IPS-18c (cell line): ENCODE measurements around the gene RFC3.
A peak's percentile ranks its signal among the peaks of the same experiment; 100 is the strongest.
"Not testable (repeated sequence)": the region's sequence is repeated elsewhere in the genome, so short reads cannot be mapped to it uniquely, and the experiment has no call there.

Source experiments
- H3K4me3 ChIP-seq: 2 replicates; pipeline ENCODE4 v1.7.0; 2013; ENCODE audit warnings: low read depth, mild to moderate bottlenecking, low read length, moderate library complexity; ENCODE audit not compliant: insufficient read depth
- H3K9me3 ChIP-seq: one replicate; pipeline ENCODE4 v1.6.1; 2013; ENCODE audit warnings: mild to moderate bottlenecking, low read length, moderate library complexity; ENCODE audit not compliant: control insufficient read depth, insufficient read depth

The RFC3 gene

DNA sequence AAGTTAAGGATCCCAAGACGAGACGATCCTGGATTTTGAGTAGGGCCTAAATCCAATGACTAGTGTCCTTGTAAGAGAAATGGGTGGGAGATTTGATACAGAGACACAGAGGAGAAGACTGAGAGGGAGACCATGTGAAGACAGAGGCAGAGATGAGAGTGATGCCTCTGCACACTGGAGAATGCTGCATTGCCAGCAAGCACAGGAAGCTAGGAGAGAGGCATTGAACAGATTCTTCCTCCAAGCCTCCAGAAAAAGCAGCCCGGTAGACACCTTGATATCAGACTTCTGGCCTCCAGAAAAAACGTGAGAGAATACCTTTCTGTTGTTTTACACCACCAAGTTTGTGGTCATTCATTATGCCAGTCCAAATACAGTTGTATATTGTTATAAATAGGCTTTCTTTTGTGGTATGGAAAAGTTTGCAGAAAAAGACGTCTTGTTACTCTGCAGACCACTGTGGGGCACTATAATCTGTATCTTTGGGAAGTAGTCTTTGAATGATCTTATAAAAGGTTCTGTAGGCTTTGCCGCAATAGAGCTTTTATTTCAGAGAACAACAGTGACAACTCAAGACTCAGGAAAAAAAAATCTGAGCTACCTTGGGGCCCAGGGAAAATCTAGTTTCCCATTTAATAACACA lies 17.9 kb upstream of the RFC3 start:
- no peaks in the 10 kb centered on the region for H3K9me3 ChIP-seq
- H3K4me3 ChIP-seq = no peak overlapping the region

DNA sequence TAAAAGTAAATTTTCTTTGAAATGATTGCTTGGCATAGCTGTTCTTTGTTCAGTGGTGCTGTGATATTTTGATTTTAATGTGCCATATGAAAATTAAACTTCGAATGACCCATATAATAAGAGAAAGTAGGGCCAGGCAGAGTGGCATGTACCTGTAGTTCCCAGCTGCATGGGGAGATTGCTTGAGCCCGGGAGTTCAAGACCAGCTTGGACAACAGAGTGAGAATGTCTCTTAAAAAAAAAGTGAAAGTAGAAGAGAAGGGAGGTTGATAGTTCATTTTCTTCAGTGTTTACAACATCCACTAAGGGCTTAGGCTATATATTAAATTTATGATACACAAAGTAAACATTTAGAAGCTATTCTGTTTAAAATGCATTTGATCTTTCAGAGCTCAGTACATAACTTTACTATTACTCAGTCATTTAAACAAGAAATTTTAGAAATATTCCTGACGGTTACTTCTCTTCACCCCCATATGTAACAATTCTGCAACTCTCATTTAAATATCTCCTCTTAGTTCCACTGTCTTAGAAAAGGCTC lies 17.2 kb upstream of the RFC3 start:
- Histone ChIP-seq H3K4me3 (no peak overlapping the region), H3K9me3 (no peaks in the 10 kb centered on the region)

DNA sequence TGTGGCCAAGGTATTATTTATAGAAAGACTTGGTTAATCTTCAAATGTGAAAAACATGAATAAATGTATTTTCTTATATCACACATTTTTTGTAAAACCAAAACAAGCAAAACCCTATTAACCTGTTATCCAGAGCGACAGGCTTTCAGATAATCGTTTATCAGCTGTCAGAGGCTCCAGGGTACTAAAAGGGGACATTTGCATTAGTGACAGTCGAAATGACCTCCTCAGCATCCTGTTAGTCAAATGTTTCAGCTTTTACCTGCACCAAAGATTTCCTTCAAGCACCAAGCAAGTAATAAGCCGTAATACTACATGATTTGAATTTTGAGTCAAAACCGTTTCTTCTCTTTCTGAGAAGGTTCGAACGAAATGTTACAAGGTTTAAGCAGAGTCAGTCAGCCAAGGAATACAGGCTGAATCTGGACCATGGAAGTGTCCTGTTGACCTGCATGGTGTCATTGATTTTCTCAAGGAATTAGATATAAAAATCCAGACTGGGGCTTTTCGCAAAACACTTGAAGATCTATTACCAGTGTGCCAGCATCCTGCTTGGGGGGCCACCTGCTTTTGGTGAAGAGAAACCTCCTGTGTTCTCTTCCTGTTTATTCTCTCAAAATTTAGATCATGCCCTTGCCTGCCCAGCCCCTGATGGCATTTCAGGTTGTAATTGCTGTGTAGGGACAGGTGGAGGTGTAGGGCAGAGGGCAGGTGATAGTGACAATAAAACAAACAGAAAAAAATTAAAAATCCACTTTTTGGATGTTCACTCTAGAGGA lies 11.3 kb upstream of the RFC3 start:
- H3K9me3 ChIP-seq = no peaks in the 10 kb centered on the region
- H3K4me3 ChIP-seq = no peak overlapping the region

DNA sequence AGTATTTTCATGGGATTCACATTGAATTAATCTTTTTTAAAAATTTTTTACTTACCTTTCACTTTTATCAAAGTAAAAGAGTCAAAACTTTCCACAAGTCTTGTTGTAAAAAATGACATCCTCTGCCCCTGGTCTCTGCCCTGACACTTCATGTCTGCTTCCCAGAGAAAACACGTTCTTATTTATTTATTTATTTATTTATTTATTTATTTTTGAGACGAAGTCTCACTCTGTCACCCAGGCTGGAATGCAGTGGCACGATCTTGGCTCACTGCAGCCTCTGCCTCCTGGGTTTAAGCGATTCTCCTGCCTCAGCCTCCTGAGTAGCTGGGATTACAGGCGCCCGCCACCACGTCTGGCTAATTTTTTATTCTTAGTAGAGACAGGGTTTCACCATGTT lies 5.1 kb upstream of the RFC3 start:
- not testable (repeated sequence) for H3K9me3 ChIP-seq, H3K4me3 ChIP-seq

DNA sequence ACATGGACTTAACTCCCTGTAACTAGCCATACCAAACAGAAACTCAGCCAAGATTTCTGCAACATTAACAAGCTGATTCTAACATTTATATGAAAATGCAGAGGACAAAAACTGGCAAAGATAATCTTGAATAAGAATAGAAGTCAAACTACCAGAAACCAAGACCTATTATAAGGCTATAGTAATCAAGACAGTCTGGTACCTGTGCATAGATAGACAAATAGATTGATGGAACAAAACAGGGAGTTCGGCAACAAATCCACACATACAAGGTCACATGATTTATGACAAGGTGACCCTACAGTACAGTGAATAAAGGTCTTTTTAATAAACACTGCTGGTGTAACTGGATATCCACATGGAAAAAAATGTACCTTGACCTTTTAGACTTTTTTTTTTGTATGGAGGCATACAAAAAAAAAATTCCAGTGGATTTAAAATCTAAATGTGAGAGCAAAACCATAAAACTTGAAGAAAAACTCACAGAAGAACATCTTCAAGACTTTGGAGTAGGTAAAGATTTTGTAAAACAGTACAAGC lies 2.9 kb upstream of the RFC3 start:
- Histone ChIP-seq H3K9me3 (no peaks in the 10 kb centered on the region), H3K4me3 (no peak overlapping the region)

DNA sequence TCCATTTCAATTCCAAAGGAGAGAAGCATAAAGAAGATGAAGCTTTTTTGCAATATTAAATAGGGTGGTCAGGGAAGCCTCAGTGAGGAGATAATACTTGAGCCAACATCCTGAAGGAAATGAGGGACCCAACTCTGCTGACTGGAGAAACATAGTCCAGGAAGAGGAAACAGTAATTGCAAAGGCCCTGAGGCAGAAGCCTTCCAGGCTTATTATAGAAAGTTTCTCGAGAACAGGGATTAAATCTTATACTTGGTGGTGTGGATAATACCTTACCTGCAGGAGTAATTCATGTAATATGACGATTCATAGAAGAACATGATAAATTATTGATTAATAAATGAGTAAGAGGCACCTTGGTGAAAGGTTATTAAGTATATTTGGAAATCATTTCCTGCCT lies 1.0 kb upstream of the RFC3 start:
- Histone ChIP-seq H3K9me3 (no peaks in the 10 kb centered on the region), H3K4me3 (no peak overlapping the region)

DNA sequence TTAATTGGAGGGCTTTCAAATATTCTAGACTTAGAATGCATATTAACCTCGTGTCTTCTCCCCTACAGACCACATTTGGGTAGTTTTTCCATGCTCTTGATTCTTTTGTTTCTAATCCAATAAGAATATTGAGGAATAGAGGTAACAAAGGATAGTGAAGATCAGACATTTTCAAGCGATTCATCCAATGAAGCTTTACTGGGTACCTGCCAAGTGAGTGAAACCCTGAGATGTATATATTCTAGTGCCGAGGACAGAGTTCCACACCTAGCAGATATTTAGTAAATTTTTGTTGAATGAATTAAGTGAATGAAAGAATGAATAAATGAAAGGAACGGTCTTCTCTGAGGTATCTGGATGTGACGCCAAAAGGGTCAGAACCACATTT lies 442 bp upstream of the RFC3 start:
- peak overlapping the region; percentile 89; the same call in 1 of the 2 replicates for H3K4me3 ChIP-seq
- no peaks in the 10 kb centered on the region for H3K9me3 ChIP-seq

DNA sequence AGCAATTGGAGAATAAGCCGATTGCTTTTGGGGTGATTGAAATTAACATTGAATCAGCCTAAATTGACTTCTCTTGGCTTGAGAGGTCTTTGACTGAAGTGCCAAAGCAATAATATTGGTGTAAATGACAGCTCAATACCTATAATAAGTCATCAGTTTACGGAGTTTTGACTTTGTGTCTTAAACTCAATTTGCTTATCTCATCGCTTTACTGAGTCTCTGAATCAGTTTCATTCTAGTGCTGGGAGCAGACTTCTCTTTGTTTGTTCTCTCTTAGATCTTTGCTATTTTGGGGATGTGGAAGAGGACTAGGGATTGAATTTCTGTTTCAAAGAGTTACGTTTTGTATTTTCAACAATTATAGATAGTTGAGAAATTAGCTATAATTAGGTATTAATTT lies 7.1 kb downstream of the RFC3 start:
- no peaks in the 10 kb centered on the region for H3K9me3 ChIP-seq
- no peak overlapping the region for H3K4me3 ChIP-seq

DNA sequence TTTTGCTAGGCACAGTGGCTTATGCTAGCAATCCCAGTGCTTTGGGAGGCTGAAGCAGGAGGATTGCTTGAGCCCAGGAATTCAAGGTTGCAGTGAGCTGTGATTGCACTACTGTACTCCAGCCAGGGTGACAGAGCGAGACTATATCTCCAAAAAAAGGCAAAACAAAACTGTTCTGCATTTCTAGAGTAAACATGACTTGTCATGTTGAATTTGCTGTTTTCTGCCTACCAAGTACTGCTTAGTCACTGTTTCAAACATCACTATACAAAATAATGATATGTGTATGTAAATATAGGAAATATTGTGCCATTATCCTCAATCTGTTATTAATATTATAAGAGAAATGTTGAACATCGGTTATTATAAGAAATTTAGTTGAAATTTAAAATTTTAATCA lies 9.2 kb downstream of the RFC3 start:
- no peaks in the 10 kb centered on the region for H3K9me3 ChIP-seq
- H3K4me3 ChIP-seq = no peak overlapping the region

DNA sequence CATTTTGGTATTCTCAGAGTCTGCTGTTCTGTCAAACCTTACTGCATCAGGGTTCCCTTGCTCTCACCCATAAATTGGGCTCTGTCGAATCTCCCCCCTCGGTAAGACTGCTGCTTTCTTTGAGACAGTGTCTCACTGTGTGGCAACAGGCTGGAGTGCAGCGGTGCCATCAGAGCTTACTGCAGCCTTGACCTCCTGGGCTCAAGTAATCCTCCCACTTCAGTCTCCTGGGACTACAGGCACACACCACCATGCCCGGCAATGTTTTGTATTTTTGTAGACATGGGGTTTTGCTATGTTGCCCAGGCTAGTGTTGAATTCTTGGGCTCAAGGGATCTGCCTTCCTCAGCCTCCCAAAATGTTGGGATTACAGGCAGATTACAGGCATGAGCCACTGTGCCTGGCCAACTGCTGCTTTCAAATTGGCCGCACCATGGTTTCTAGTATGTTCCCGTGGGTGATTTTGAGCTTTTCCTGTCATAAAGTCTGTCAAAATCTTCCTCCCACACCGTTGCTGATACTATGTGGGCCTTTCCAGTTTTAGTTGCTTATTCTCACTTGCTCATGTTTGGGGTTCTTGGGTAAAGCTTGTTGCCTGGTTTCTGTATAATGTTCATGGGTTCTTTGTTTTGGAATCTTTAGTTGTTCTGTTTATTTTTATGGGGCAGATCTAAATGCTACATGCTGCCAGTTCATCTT lies 10.6 kb downstream of the RFC3 start:
- no peaks in the 10 kb centered on the region for H3K9me3 ChIP-seq
- no peak overlapping the region for H3K4me3 ChIP-seq

DNA sequence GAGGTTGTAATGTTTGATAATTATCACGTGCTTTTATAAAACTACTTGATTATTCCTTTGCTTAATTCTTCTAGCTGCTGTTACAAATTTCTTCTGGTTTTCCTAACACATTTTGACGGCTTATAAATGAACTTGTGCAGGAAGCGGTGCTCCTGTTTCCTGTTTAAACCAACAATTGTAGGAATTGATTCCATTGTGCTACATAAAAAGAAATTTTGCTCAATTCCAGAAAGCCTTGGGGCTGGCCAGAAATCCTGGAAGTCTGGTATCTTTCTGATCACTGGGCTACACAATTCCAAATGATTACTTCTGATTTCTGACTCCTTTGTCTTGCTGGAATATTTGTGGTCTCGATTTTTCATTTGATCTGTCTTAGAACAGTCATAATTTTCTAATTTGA lies 14.9 kb downstream of the RFC3 start:
- H3K4me3 ChIP-seq = no peak overlapping the region

DNA sequence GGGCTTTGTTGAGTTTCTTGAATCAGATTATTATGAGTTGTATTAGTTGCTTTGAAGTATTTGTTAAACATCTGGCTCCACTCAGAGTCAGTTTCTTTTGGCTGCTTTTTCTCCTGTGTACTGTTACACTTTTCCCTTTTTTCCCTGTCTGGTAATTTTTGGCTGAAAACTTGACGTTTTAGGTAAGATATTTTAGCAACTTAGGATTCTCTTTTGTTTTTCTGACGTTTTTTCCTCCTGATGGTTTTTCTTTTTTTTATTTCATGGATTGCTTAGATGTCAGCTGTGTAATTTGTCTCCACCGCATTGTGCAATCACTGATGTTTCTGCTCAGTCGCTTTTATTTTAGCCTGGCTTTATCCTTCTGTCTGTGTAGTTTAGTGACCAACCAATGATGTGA lies 20.7 kb downstream of the RFC3 start:
- Histone ChIP-seq H3K4me3 (no peak overlapping the region), H3K9me3 (no peaks in the 10 kb centered on the region)

More for the DNA sequence above, 14.9 kb downstream of the RFC3 start:
- H3K9me3 ChIP-seq = no peaks in the 10 kb centered on the region

DNA sequence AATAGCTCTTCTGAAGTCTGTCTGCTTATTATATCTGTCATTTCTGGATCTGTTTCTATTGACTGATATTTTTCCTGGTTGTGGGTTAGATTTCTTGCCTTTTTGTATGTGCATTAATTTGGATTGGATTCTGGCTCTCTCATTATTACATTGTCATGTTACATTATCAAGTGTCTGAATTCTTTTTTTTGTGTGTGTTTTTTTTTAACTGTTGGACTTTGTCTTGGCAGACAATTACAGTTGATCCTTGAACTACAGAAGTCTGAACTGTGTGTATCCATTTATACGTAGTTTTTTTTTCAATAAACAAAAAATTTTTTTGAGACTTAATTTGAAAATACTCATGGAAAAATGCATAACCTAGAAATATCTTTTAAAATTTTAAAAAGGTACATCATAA lies 22.5 kb downstream of the RFC3 start:
- H3K4me3 ChIP-seq = no peak overlapping the region

DNA sequence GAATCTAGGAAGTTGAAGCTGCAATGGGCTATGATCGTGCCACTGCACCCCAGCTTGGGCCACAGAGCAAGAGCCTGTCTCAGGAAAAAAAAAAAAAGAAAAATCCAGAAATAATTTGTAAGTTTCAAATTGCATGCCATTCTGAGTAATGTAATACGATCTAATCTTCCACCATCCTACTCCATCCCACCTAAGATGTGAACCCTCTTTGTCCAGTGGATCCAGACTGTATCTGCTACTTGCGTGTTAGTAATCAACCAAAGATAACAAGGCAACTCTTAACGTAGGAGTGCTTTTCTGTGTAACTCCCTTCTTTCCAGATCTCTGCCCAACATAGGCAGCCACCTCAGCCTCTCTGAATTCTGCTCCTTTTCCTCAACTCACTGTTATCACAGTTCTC lies 24.3 kb downstream of the RFC3 start:
- H3K9me3 ChIP-seq = no peaks in the 10 kb centered on the region

More for the DNA sequence above, 22.5 kb downstream of the RFC3 start:
- no peaks in the 10 kb centered on the region for H3K9me3 ChIP-seq

DNA sequence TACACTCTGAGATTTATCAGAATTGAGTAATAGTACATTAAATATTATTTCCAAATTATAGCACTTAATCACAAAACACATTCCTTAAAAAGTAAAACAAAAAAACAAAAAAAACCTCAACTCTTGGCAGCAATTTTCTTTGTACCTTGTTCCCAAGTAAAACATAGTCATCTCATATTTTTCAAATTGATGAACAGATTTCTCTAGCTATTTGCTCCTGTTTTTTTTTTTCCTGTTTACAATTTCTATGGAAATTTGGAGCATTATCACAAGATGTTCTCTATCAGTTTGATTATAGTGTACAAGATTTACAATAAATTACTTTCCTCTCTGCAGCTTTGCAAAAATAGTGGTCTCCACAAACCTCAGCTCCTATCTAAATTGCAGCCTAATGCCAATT lies 25.0 kb downstream of the RFC3 start:
- Histone ChIP-seq H3K9me3 (no peaks in the 10 kb centered on the region), H3K4me3 (no peak overlapping the region)

More for the DNA sequence above, 24.3 kb downstream of the RFC3 start:
- no peak overlapping the region for H3K4me3 ChIP-seq

DNA sequence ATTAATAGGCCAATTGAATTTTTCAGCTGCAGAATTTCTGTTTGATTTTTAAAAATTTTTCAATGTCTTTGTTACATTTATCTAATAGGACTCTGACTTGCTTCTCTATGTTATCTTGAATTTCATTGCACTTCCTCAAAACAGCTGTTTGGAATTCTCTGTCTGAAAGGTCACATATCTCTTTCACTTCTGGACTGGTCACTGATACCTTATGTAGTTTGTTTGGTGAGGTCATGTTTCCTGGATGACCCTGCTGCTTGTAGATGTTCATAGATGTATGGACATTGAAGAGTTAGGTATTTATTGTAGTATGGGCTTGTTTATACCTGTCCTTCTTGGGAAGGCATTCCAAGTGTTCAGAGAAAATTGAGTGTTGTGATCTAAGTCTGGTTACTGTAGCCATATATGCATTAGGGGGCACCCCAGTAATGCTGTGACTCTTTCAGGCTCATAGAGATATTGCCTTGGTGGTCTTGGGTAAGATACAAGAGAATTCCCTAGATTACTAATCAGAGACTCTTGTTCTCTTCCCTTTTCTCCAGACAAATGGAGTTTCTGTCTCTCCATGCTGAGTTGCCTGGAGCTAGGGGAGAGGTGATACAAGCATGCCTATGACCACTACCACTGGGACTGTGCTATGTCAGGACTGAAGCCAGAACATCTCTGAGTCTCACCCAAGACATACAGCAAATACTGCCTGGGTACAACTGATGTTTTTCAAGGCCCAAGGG lies 27.8 kb downstream of the RFC3 start:
- Histone ChIP-seq H3K9me3 (no peaks in the 10 kb centered on the region), H3K4me3 (no peak overlapping the region)
